Measurements from ENCODE around the gene RPL11.

DNA sequence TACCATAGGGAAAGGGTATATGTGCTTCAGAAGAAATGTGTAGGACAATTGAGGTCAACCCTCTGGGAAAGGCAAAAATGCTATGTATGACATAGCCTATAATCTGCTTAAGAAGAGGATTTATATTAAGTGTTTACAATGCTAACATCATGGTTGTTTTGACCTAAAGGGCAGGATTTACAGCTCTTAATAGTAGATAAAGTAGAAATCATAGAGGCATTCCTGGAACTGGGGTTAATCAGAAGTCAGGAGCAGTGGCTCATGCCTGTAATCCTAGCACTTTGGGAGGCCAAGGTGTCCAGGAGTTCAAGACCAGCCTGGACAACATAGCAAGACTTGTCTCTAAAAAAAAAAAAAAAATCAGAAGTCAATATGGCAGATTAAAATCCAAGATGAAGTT, 8.7 kb upstream of the RPL11 start:
- TF ChIP-seq, protein P1, sequence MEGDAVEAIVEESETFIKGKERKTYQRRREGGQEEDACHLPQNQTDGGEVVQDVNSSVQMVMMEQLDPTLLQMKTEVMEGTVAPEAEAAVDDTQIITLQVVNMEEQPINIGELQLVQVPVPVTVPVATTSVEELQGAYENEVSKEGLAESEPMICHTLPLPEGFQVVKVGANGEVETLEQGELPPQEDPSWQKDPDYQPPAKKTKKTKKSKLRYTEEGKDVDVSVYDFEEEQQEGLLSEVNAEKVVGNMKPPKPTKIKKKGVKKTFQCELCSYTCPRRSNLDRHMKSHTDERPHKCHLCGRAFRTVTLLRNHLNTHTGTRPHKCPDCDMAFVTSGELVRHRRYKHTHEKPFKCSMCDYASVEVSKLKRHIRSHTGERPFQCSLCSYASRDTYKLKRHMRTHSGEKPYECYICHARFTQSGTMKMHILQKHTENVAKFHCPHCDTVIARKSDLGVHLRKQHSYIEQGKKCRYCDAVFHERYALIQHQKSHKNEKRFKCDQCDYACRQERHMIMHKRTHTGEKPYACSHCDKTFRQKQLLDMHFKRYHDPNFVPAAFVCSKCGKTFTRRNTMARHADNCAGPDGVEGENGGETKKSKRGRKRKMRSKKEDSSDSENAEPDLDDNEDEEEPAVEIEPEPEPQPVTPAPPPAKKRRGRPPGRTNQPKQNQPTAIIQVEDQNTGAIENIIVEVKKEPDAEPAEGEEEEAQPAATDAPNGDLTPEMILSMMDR (conservative IDR thresholded peaks at IDR 0.05; ENCODE audit: low read length), result no peak
- TF ChIP-seq EZH2phosphoT487 (IDR thresholded peaks at IDR 0.05; ENCODE audit: borderline replicate concordance, low read depth, low read length), result no peak

Measured in OCI-LY7 (cell line).